Kidney (tissue), 14 donors: Measurements from ENCODE around the gene BRI3BP. TPM values are rescaled to one million over a fixed set of nuclear protein-coding genes. Genes with fewer than 3 reads are reported as not detected.

ENCODE experiments used
- DNase-seq, 5 donors: peaks; one replicate each; pipeline ENCODE4 v3.0.0-alpha.2; 2013 to 2020
- FAIRE-seq: peaks from 2 replicates; lab custom pipeline; 2012; peaks lifted over from hg19 to GRCh38; lab: Jason Lieb, UNC
- H3K27ac ChIP-seq, 2 donors: one replicate each; pipeline ENCODE4 v1.7.0; 2013; ENCODE audit warnings: low read depth in 2 of 2, low read length in 2 of 2, inconsistent platforms in 1 of 2
- H3K27me3 ChIP-seq: one replicate; pipeline ENCODE4 v1.7.1; 2013; ENCODE audit warnings: low read length, inconsistent platforms; ENCODE audit not compliant: control insufficient read depth, insufficient read depth
- H3K36me3 ChIP-seq, 3 donors: one replicate each; pipeline versions ENCODE4 v1.7.0 to v1.7.1; 2013; ENCODE audit warnings: low read length in 3 of 3, control low read depth in 1 of 3, inconsistent platforms in 1 of 3; ENCODE audit not compliant: insufficient read depth in 3 of 3, control insufficient read depth in 2 of 3
- H3K4me1 ChIP-seq, 3 donors: one replicate each; pipeline versions ENCODE4 v1.7.0 to v1.7.1; 2013; ENCODE audit warnings: low read length in 3 of 3, inconsistent platforms in 1 of 3, low read depth in 1 of 3; ENCODE audit not compliant: control insufficient read depth in 2 of 3, insufficient read depth in 2 of 3
- H3K4me3 ChIP-seq, 3 donors: one replicate each; pipeline versions ENCODE4 v1.7.0 to v1.8.1; 2013; ENCODE audit warnings: low read length in 3 of 3, control low read depth in 1 of 3, inconsistent platforms in 1 of 3
- H3K9ac ChIP-seq, 3 donors: one replicate each; pipeline versions ENCODE4 v1.7.0 to v1.7.1; 2013; ENCODE audit warnings: low read length in 3 of 3, control low read depth in 1 of 3, inconsistent platforms in 1 of 3
- H3K9me3 ChIP-seq, 3 donors: one replicate each; pipeline versions ENCODE4 v1.7.0 to v1.7.1; 2013; ENCODE audit warnings: low read length in 3 of 3, control low read depth in 1 of 3, inconsistent platforms in 1 of 3; ENCODE audit not compliant: control insufficient read depth in 2 of 3, insufficient read depth in 1 of 3
- intact Hi-C: fragments of 100-400 bp; cut with DNase I; formaldehyde crosslinking; loops from one replicate; pipeline ENCODE4 v1.11.1; 2022
- polyA plus RNA-seq: library from polyadenylated mRNA; stranded (reverse); fragments of 350-450 nt; fragmentation: Illumina TruSeq; extraction: RNeasy Lipid Tissue Mini Kit (QIAGEN cat#74804); gene quantifications from one replicate; pipeline ENCODE4 v1.2.3, GENCODE V29; 2014; ENCODE audit warnings: low read depth, low replicate concordance; ENCODE audit not compliant: insufficient read depth
- total RNA-seq: library from RNA; stranded (reverse); fragmentation: NEBNext Ultra II Directional; extraction: Animal tissue kit (Norgen Biotek cat#: 25700); gene quantifications from one replicate; pipeline ENCODE4 v1.2.1, GENCODE V29; 2021
- TF ChIP-seq, protein P1 (sequence below): IDR thresholded peaks from 3 replicates; pipeline ENCODE4 v1.5.1; 2012; ENCODE audit warnings: mild to moderate bottlenecking, moderate library complexity, borderline replicate concordance; ENCODE audit not compliant: insufficient read depth; ENCODE audit errors: extremely low read depth
- donor health status: control.
- donor health status: control.
- donor health status: control.
- donor health status: control.
- donor health status: control.
- donor health status: DM: yes; HTN: yes; CAD: no.
- donor health status: Normal renal cell carcinoma (clear cell type).

The BRI3BP gene
- total and polyA plus RNA-seq, 2 donors from 2014 or later, result 6.8 to 8.8 TPM

- Histone ChIP-seq H3K36me3 (peaks cover 0 to 3% (median 2%) of the 10 kb centered on the region in 3 donors), H3K4me1 (no peaks in the 10 kb centered on the region), H3K9me3 (no peaks in the 10 kb centered on the region), H3K27me3 (no peaks in the 10 kb centered on the region), H3K27ac (no peak overlapping the region), H3K9ac (no peak overlapping the region), H3K4me3 (no peak overlapping the region)
- intact Hi-C loops, result no loop called here
- FAIRE-seq (no peak), DNase-seq (no peak)
- TF ChIP-seq, protein P1, sequence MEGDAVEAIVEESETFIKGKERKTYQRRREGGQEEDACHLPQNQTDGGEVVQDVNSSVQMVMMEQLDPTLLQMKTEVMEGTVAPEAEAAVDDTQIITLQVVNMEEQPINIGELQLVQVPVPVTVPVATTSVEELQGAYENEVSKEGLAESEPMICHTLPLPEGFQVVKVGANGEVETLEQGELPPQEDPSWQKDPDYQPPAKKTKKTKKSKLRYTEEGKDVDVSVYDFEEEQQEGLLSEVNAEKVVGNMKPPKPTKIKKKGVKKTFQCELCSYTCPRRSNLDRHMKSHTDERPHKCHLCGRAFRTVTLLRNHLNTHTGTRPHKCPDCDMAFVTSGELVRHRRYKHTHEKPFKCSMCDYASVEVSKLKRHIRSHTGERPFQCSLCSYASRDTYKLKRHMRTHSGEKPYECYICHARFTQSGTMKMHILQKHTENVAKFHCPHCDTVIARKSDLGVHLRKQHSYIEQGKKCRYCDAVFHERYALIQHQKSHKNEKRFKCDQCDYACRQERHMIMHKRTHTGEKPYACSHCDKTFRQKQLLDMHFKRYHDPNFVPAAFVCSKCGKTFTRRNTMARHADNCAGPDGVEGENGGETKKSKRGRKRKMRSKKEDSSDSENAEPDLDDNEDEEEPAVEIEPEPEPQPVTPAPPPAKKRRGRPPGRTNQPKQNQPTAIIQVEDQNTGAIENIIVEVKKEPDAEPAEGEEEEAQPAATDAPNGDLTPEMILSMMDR, result no peak
Measured at GRCh38 chr12:124952295-124952694, 41.1 kb upstream of the BRI3BP start.

DNA sequence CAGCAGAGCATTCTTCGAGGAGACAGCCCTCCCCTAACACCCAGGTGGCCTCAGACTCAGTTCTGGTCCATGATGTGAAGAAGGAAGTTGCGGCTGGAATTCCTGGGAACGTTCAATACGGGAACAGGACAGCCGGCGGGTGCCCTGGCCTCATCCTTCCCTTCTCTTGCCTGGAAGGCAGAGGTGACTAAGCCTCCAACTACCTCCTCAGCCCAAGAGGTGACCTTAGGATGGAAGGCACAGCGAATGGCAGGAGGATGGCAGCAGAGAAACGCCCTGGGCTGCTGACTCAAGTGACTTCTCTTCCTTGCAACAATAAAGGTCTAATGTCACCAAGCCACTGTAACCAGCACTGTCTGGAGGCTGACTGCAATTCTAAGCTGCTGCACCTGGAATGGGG is 40.6 kb upstream of the BRI3BP start:
- TF ChIP-seq, protein P1, result no peak
- DNase-seq (no peak), FAIRE-seq (no peak)
- no peak overlapping the region for H3K9ac ChIP-seq
- no peak overlapping the region for H3K4me3 ChIP-seq
- no peaks in the 10 kb centered on the region for H3K9me3 ChIP-seq
- H3K27me3 ChIP-seq, result no peaks in the 10 kb centered on the region
- no peak overlapping the region for H3K27ac ChIP-seq
- no peaks in the 10 kb centered on the region for H3K4me1 ChIP-seq
- H3K36me3 ChIP-seq, result peaks cover 0 to 4% (median 3%) of the 10 kb centered on the region in 3 donors
- intact Hi-C loops, result no loop called here

GRCh38 chr12:124953689-124954405 is 39.6 kb upstream of the BRI3BP start:
- TF ChIP-seq, protein P1, result no peak
- H3K9ac ChIP-seq, result no peak overlapping the region
- H3K36me3 ChIP-seq, result peaks cover 0 to 4% (median 3%) of the 10 kb centered on the region in 3 donors
- DNase-seq (no peak), FAIRE-seq (no peak)
- no peaks in the 10 kb centered on the region for H3K9me3 ChIP-seq
- no peaks in the 10 kb centered on the region for H3K4me1 ChIP-seq
- H3K27ac ChIP-seq, result no peak overlapping the region
- no peaks in the 10 kb centered on the region for H3K27me3 ChIP-seq
- no peak overlapping the region for H3K4me3 ChIP-seq
- intact Hi-C loops, result no loop called here
